H1 (cell line): ENCODE measurements around the gene GNG14. TPM values are rescaled to one million over a fixed set of nuclear protein-coding genes. Genes with fewer than 3 reads are reported as not detected.

ENCODE experiments used
- CTCF ChIA-PET: fragments of 300-600 bp; sonication (Branson Sonifier 250); formaldehyde crosslinking; loops from one replicate; lab custom pipeline; 2021; ENCODE audit not compliant: partially characterized antibody; lab: Charles Lee
- POLR2A ChIA-PET: fragments of 300-600 bp; sonication (Branson Sonifier 250); formaldehyde crosslinking; loops from one replicate; lab custom pipeline; 2021; ENCODE audit warnings: inconsistent platforms; ENCODE audit not compliant: partially characterized antibody; lab: Charles Lee
- DNase-seq, 2 experiments: peaks; one replicate each; pipeline versions ENCODE4 v3.0.0 to v3.0.0-alpha.2; 2010 to 2022; ENCODE audit warnings: low spot score in 2 of 2, low read depth in 1 of 2, mixed read lengths in 1 of 2
- FAIRE-seq: peaks from 2 replicates; lab custom pipeline; 2011; peaks lifted over from hg19 to GRCh38; lab: Jason Lieb, UNC
- H2AFZ ChIP-seq: 2 replicates; pipeline ENCODE4 v1.8.1; 2012; ENCODE audit warnings: low read length, inconsistent platforms
- H2AK5ac ChIP-seq: 2 replicates; pipeline ENCODE4 v1.6.1; 2013; ENCODE audit warnings: low read depth, low read length
- H2BK120ac ChIP-seq: replicated peaks from 2 replicates; pipeline ENCODE3; 2013; ENCODE audit warnings: low read depth, low read length, inconsistent platforms
- H2BK12ac ChIP-seq: 2 replicates; pipeline ENCODE4 v1.6.1; 2013; ENCODE audit warnings: low read depth, low read length
- H2BK15ac ChIP-seq: 2 replicates; pipeline ENCODE4 v1.6.1; 2013; ENCODE audit warnings: low read length
- H2BK20ac ChIP-seq: 2 replicates; pipeline ENCODE4 v1.6.1; 2013; ENCODE audit warnings: low read length
- H2BK5ac ChIP-seq: 2 replicates; pipeline ENCODE4 v1.6.1; 2013; ENCODE audit warnings: low read depth, low read length
- H3K14ac ChIP-seq: 2 replicates; pipeline ENCODE4 v1.6.1; 2013; ENCODE audit warnings: inconsistent platforms; ENCODE audit not compliant: insufficient read length
- H3K18ac ChIP-seq: 2 replicates; pipeline ENCODE4 v1.6.1; 2013; ENCODE audit warnings: low read length; ENCODE audit errors: extremely low read depth
- H3K23ac ChIP-seq: 2 replicates; pipeline ENCODE4 v1.6.1; 2013; ENCODE audit warnings: inconsistent platforms; ENCODE audit not compliant: insufficient read length
- H3K23me2 ChIP-seq: 2 replicates; pipeline ENCODE4 v1.6.1; 2013; ENCODE audit warnings: low read depth, low read length
- H3K27ac ChIP-seq: 2 replicates; pipeline ENCODE4 v1.6.1; 2011; ENCODE audit warnings: low read depth, low read length, inconsistent platforms
- H3K27me3 ChIP-seq, 4 experiments: replicated peaks in 1 of 4; 1 replicate in 1 of 4; 2 replicates in 3 of 4; pipeline versions ENCODE4 v1.6.1 to v1.8.1; 2011 to 2013; ENCODE audit warnings: low read length in 3 of 4, mild to moderate bottlenecking in 3 of 4, inconsistent platforms in 2 of 4, mixed read lengths in 2 of 4, moderate library complexity in 1 of 4; ENCODE audit not compliant: control insufficient read depth in 3 of 4, insufficient read depth in 3 of 4; ENCODE audit errors: extremely low read depth in 1 of 4
- H3K36me3 ChIP-seq, 4 experiments: 2 replicates each; pipeline versions ENCODE4 v1.6.1 to v1.8.1; 2011 to 2013; ENCODE audit warnings: mild to moderate bottlenecking in 4 of 4, low read length in 3 of 4, moderate library complexity in 2 of 4, control low read depth in 1 of 4, inconsistent platforms in 1 of 4; ENCODE audit not compliant: insufficient read depth in 4 of 4, control insufficient read depth in 2 of 4
- H3K4ac ChIP-seq: replicated peaks from 2 replicates; pipeline ENCODE3; 2013; ENCODE audit warnings: low read length, low read depth, mixed read lengths, inconsistent platforms; ENCODE audit not compliant: insufficient read length
- H3K4me1 ChIP-seq, 4 experiments: replicated peaks in 1 of 4; 1 replicate in 1 of 4; 2 replicates in 3 of 4; pipeline versions ENCODE4 v1.6.1 to v1.8.1; 2011 to 2013; ENCODE audit warnings: low read length in 3 of 4, inconsistent platforms in 2 of 4, mixed read lengths in 1 of 4; ENCODE audit not compliant: insufficient read depth in 4 of 4, control insufficient read depth in 3 of 4
- H3K4me2 ChIP-seq, 2 experiments: 2 replicates each; pipeline versions ENCODE4 v1.6.1 to v1.8.1; 2011 to 2013; ENCODE audit warnings: low read depth in 2 of 2, low read length in 2 of 2, control low read depth in 1 of 2, inconsistent platforms in 1 of 2, mild to moderate bottlenecking in 1 of 2; ENCODE audit not compliant: insufficient read depth in 1 of 2
- H3K4me3 ChIP-seq, 4 experiments: fragments of 200-600, 300-600 bp in 1 of 4; sonication (generic), shearing (Covaris generic), sonication (Bioruptor Twin) in 1 of 4; 2 replicates each; pipeline versions ENCODE4 v1.5.1 to v1.8.1; 2011 to 2016; ENCODE audit warnings: low read length in 4 of 4, low read depth in 3 of 4, control low read depth in 2 of 4, inconsistent platforms in 2 of 4, mild to moderate bottlenecking in 2 of 4, mixed read lengths in 1 of 4, moderate library complexity in 1 of 4; ENCODE audit not compliant: insufficient read depth in 2 of 4; ENCODE audit errors: extremely low read depth in 1 of 4
- H3K56ac ChIP-seq: replicated peaks from 2 replicates; pipeline ENCODE3; 2013; ENCODE audit warnings: low read depth, mild to moderate bottlenecking, mixed read lengths, low read length, inconsistent platforms; ENCODE audit not compliant: insufficient read length
- H3K79me1 ChIP-seq: 2 replicates; pipeline ENCODE4 v1.6.1; 2013; ENCODE audit warnings: low read depth, low read length, control low read depth
- H3K79me2 ChIP-seq, 2 experiments: 2 replicates each; pipeline versions ENCODE4 v1.6.1 to v1.8.1; 2012 to 2013; ENCODE audit warnings: low read length in 2 of 2, mild to moderate bottlenecking in 2 of 2, inconsistent platforms in 1 of 2; ENCODE audit not compliant: insufficient read depth in 2 of 2, control insufficient read depth in 1 of 2
- H3K9ac ChIP-seq, 4 experiments: replicated peaks in 1 of 4; 1 replicate in 1 of 4; 2 replicates in 3 of 4; pipeline versions ENCODE4 v1.6.1 to v1.8.1; 2011 to 2013; ENCODE audit warnings: low read depth in 3 of 4, low read length in 3 of 4, control low read depth in 2 of 4, mild to moderate bottlenecking in 2 of 4, moderate library complexity in 2 of 4, inconsistent platforms in 1 of 4; ENCODE audit errors: extremely low read depth in 1 of 4
- H3K9me3 ChIP-seq, 2 experiments: 2 replicates each; pipeline versions ENCODE4 v1.6.1 to v1.8.1; 2012 to 2013; ENCODE audit warnings: mild to moderate bottlenecking in 2 of 2, moderate library complexity in 2 of 2, control low read depth in 1 of 2, inconsistent platforms in 1 of 2, low read depth in 1 of 2, low read length in 1 of 2, mixed read lengths in 1 of 2; ENCODE audit not compliant: insufficient read depth in 2 of 2
- H4K20me1 ChIP-seq, 2 experiments: replicated peaks in 1 of 2; 2 replicates each; pipeline versions ENCODE3 to v1.8.1; 2011 to 2013; ENCODE audit warnings: inconsistent platforms in 2 of 2, low read length in 2 of 2, mild to moderate bottlenecking in 1 of 2; ENCODE audit not compliant: insufficient read depth in 2 of 2, control insufficient read depth in 1 of 2
- H4K5ac ChIP-seq: 2 replicates; pipeline ENCODE4 v1.6.1; 2013; ENCODE audit warnings: low read length, low read depth, mixed read lengths, inconsistent platforms; ENCODE audit not compliant: insufficient read length
- H4K8ac ChIP-seq: 2 replicates; pipeline ENCODE4 v1.8.0; 2013; ENCODE audit warnings: mild to moderate bottlenecking, moderate library complexity, low read length, inconsistent platforms; ENCODE audit not compliant: insufficient read depth; ENCODE audit errors: extremely low read depth
- H4K91ac ChIP-seq: replicated peaks from 2 replicates; pipeline ENCODE3; 2013; ENCODE audit warnings: low read length, mixed read lengths, inconsistent platforms; ENCODE audit not compliant: insufficient read length
- JUN ChIP-seq: IDR thresholded peaks from 2 replicates; pipeline ENCODE4 v1.6.1; 2011; ENCODE audit warnings: low read depth, mild to moderate bottlenecking, improper control_type of control experiment, low read length
- POLR2A ChIP-seq, 2 experiments: IDR thresholded peaks; 1 replicate in 1 of 2; 2 replicates in 1 of 2; pipeline ENCODE4 v1.6.1; 2011; ENCODE audit warnings: low read depth in 2 of 2, low read length in 2 of 2, mild to moderate bottlenecking in 2 of 2; ENCODE audit errors: control extremely low read depth in 1 of 2
- POU5F1 ChIP-seq: IDR thresholded peaks from 2 replicates; pipeline ENCODE4 v1.6.1; 2011; ENCODE audit warnings: low read depth, mild to moderate bottlenecking, low read length, moderate library complexity
- RFX5 ChIP-seq: IDR thresholded peaks from 2 replicates; pipeline ENCODE4 v1.6.1; 2011; ENCODE audit warnings: low read depth, low read length, improper control_type of control experiment, borderline replicate concordance
- RXRA ChIP-seq: IDR thresholded peaks from 2 replicates; pipeline ENCODE4 v1.6.1; 2011; ENCODE audit warnings: low read depth, mild to moderate bottlenecking, low read length, moderate library complexity; ENCODE audit not compliant: insufficient read depth
- SIN3A ChIP-seq, 2 experiments: IDR thresholded peaks in 1 of 2; conservative IDR thresholded peaks in 1 of 2; 2 replicates each; pipeline ENCODE4 v1.6.1; 2011 to 2012; ENCODE audit warnings: low read length in 2 of 2, improper control_type of control experiment in 1 of 2, low read depth in 1 of 2, mild to moderate bottlenecking in 1 of 2
- SUZ12 ChIP-seq: fragments of 200-600 bp; sonication (generic); IDR thresholded peaks from 2 replicates; pipeline ENCODE4 v1.6.1; 2012; ENCODE audit warnings: mild to moderate bottlenecking, inconsistent platforms, low read length, moderate library complexity, mixed read lengths
- ZNF274 ChIP-seq: IDR thresholded peaks from 2 replicates; pipeline ENCODE4 v1.7.0; 2012; ENCODE audit warnings: low read length, borderline replicate concordance; ENCODE audit errors: extremely low read depth
- WGBS, 2 experiments: shearing (Covaris generic) in 1 of 2; methylation state at CpG; one replicate each; pipeline versions ENCODE4 v1.1.6 to v1.1.7; 2013 to 2015; ENCODE audit warnings: low lambda C conversion rate in 2 of 2, mixed read lengths in 2 of 2, inconsistent platforms in 1 of 2, low coverage in 1 of 2, missing lambda C conversion rate in 1 of 2; ENCODE audit not compliant: insufficient replicate concordance in 2 of 2, insufficient coverage in 1 of 2, insufficient read length in 1 of 2; ENCODE audit errors: extremely low coverage in 1 of 2, missing lambda C conversion rate in 1 of 2; 5-methylcytosine and 5-hydroxymethylcytosine counted together
- polyA plus RNA-seq, 7 experiments: library from polyadenylated mRNA; depleted of rRNA in 3 of 7; stranded (reverse) in 5 of 7; unstranded in 2 of 7; fragments of >200 nt in 5 of 7; fragments of 200-250 nt in 2 of 7; gene quantifications; 1 replicate in 5 of 7; 2 replicates in 1 of 7; 4 replicates in 1 of 7; pipeline versions ENCODE4 v1.2.1 to v1.2.3, GENCODE V29; 2011 to 2013; ENCODE audit warnings: missing spikeins in 2 of 7, mixed read lengths in 2 of 7
- total RNA-seq: library from RNA; stranded (reverse); fragmentation: NEBNext Ultra II Directional; extraction: Animal tissue kit (Norgen Biotek cat#: 25700); gene quantifications from 2 replicates; pipeline ENCODE4 v1.2.1, GENCODE V29; 2021
- TF ChIP-seq, protein P1 (sequence below): IDR thresholded peaks from 2 replicates; pipeline ENCODE4 v1.6.1; 2012; ENCODE audit warnings: low read length, inconsistent platforms

The GNG14 gene
- total and polyA plus RNA-seq, 2 of the 8 experiments (the other 6 are each of a cell fraction or from before 2014, with no cell fraction given), result not detected

DNA sequence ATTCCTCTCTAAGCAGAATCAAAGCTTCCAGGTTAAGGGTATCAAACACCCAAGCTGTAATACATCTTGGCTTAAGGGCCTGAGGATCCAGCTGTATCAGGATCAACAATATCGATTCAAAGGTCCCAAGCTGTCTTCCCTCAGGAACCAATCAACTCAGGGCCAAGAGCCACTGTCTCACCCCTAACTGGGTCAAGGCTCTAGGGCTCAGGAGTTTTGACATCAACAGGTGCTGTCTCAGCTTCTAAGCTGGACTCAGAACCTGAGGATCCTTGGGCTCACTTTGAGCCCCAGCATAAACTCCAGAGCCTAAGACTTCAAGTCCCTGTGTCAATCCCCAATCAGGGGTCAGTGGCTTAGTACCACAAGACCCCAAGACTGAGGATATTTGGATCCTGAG lies 7.7 kb downstream of the GNG14 start:
- H3K36me3 ChIP-seq, result peaks cover 0 to 17% (median 6%) of the 10 kb centered on the region in 4 experiments; a peak in 5 of 8 replicates
- H2BK12ac ChIP-seq, result no peak overlapping the region
- peak overlapping the region; percentile 78 to 95 for H3K4me2 ChIP-seq
- H4K8ac ChIP-seq, result no peak overlapping the region
- no peaks in the 10 kb centered on the region for H3K79me2 ChIP-seq
- H3K23me2 ChIP-seq, result peaks cover 7% of the 10 kb centered on the region; the same call in 1 of the 2 replicates
- H3K23ac ChIP-seq, result no peak overlapping the region
- H2BK5ac ChIP-seq, result no peak overlapping the region
- DNase-seq, result no peak
- H2AK5ac ChIP-seq, result no peak overlapping the region
- H3K4ac ChIP-seq, result no peak overlapping the region
- no peaks in the 10 kb centered on the region for H3K9me3 ChIP-seq
- no peak overlapping the region for H2AFZ ChIP-seq
- ChIA-PET CTCF (interaction anchor here (0.6 to 1.4 kb wide), 6 partner anchors 10 to 152 kb away, joined by 3 to 5 read pairs (median 4); no protein-coding TSS in a partner anchor), POLR2A (interaction anchor here (1.3 to 9.2 kb wide), 5 partner anchors 8 to 27 kb away, joined by 6 to 93 read pairs (median 35); partner anchors contain the start of genes DHPS, GNG14 and TNPO2)
- H3K9ac ChIP-seq, result peak overlapping the region in 2 of 4 experiments; percentile 8 to 69; a peak in 2 of 7 replicates
- no peak overlapping the region for H2BK15ac ChIP-seq
- H3K79me1 ChIP-seq, result no peaks in the 10 kb centered on the region
- peaks cover 0 to 4% (median 3%) of the 10 kb centered on the region in 4 experiments; a peak in 2 of 7 replicates for H3K4me1 ChIP-seq
- 92% methylated on average over 1 of the region's 1 CpG; no CpG with 5 or more reads in 1 of the 2 experiments for WGBS, 2 experiments
- H3K27ac ChIP-seq, result no peak overlapping the region
- H4K5ac ChIP-seq, result no peak overlapping the region
- H3K14ac ChIP-seq, result no peak overlapping the region
- H4K20me1 ChIP-seq, result peaks cover 0 to 5% of the 10 kb centered on the region in 2 experiments
- no peak overlapping the region for H4K91ac ChIP-seq
- H3K18ac ChIP-seq, result no peak overlapping the region
- H3K56ac ChIP-seq, result no peak overlapping the region
- H3K4me3 ChIP-seq, result peak overlapping the region; percentile 68 to 87 (median 82); a peak in 6 of 8 replicates
- no peak for FAIRE-seq
- H3K27me3 ChIP-seq, result no peaks in the 10 kb centered on the region
- no peak overlapping the region for H2BK20ac ChIP-seq
- H2BK120ac ChIP-seq, result peak overlapping the region; percentile 24
- TF ChIP-seq SIN3A (conservative IDR thresholded peaks at IDR 0.05 in 1 of 2, IDR thresholded peaks at IDR 0.05 in 1 of 2; ENCODE audit: low read depth in 1 of 2, low read length in 2 of 2), result no peak
- TF ChIP-seq POLR2A (IDR thresholded peaks at IDR 0.05; ENCODE audit: control extremely low read depth in 1 of 2, low read depth in 2 of 2, low read length in 2 of 2), result no peak
- no peak for TF ChIP-seq SUZ12
- TF ChIP-seq, protein P1, sequence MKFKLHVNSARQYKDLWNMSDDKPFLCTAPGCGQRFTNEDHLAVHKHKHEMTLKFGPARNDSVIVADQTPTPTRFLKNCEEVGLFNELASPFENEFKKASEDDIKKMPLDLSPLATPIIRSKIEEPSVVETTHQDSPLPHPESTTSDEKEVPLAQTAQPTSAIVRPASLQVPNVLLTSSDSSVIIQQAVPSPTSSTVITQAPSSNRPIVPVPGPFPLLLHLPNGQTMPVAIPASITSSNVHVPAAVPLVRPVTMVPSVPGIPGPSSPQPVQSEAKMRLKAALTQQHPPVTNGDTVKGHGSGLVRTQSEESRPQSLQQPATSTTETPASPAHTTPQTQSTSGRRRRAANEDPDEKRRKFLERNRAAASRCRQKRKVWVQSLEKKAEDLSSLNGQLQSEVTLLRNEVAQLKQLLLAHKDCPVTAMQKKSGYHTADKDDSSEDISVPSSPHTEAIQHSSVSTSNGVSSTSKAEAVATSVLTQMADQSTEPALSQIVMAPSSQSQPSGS, result no peak
- no peak for TF ChIP-seq JUN
- no peak for TF ChIP-seq POU5F1
- TF ChIP-seq RXRA, result no peak
- TF ChIP-seq RFX5, result no peak
- no peak for TF ChIP-seq ZNF274
